ENCODE results near the gene IGF2BP3.

The IGF2BP3 gene

GRCh38 chr7:23471106-23471859 is 992 bp upstream of the IGF2BP3 start:
- DNase-seq: peak; percentile 93

- DNase-seq: no peak
Observed at GRCh38 chr7:23469961-23470250, 385 bp downstream of the IGF2BP3 start.

GRCh38 chr7:23469150-23469960 is 936 bp downstream of the IGF2BP3 start:
- no peak for DNase-seq

- DNase-seq: no peak
Observed at GRCh38 chr7:23468526-23469149, 1.7 kb downstream of the IGF2BP3 start.

- DNase-seq: peak; percentile 37
Observed at GRCh38 chr7:23467806-23468525, 2.3 kb downstream of the IGF2BP3 start.

GRCh38 chr7:23467291-23467805 is 2.9 kb downstream of the IGF2BP3 start:
- DNase-seq: no peak

- no peak for DNase-seq
Observed at GRCh38 chr7:23462846-23463245, 7.4 kb downstream of the IGF2BP3 start.

GRCh38 chr7:23458044-23458443 is 12.2 kb downstream of the IGF2BP3 start:
- DNase-seq: no peak

GRCh38 chr7:23456093-23456492 is 14.2 kb downstream of the IGF2BP3 start:
- no peak for DNase-seq

GRCh38 chr7:23454881-23455526 is 15.3 kb downstream of the IGF2BP3 start:
- DNase-seq: no peak

- DNase-seq: no peak
Observed at GRCh38 chr7:23450518-23450917, 19.8 kb downstream of the IGF2BP3 start.

- no peak for DNase-seq
Observed at GRCh38 chr7:23449941-23450340, 20.4 kb downstream of the IGF2BP3 start.

GRCh38 chr7:23445326-23445725 is 25.0 kb downstream of the IGF2BP3 start:
- no peak for DNase-seq

- no peak for DNase-seq
Observed at GRCh38 chr7:23443974-23444373, 26.3 kb downstream of the IGF2BP3 start.

GRCh38 chr7:23438171-23438570 is 32.1 kb downstream of the IGF2BP3 start:
- no peak for DNase-seq

- no peak for DNase-seq
Observed at GRCh38 chr7:23434147-23434917, 36.0 kb downstream of the IGF2BP3 start.

GRCh38 chr7:23431702-23432199 is 38.5 kb downstream of the IGF2BP3 start:
- no peak for DNase-seq

- DNase-seq: no peak
Observed at GRCh38 chr7:23430893-23431259, 39.4 kb downstream of the IGF2BP3 start.

GRCh38 chr7:23426876-23427275 is 43.4 kb downstream of the IGF2BP3 start:
- no peak for DNase-seq

GRCh38 chr7:23422909-23423308 is 47.4 kb downstream of the IGF2BP3 start:
- DNase-seq: no peak

- no peak for DNase-seq
Observed at GRCh38 chr7:23422384-23422783, 47.9 kb downstream of the IGF2BP3 start.

- no peak for DNase-seq
Observed at GRCh38 chr7:23419845-23420244, 50.4 kb downstream of the IGF2BP3 start.

Data from NCI-H1105 treated with DMSO at 0.1 percent for 48 hours (cell line).